ENCODE data around the gene WDR82.

Gene WDR82

DNA sequence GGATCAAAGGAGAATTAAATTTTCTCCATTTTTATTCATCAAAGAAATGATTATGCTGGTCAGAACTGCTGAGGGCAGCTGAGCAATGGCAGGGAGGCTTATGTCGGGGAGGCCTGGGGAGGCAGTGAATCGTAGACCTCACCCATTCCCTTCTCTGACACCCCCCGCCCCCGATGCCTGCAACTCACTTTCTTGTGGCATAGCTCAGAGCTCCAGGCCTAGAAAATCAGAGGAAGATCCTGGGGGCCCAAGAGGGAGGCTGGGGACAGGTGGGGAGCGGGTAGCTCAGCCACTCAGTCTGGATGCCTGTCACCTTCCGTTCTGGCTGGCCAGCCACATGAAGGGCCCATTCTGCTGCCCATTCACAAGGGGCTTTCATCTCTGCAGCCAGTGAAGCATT, 36.6 kb upstream of the WDR82 start:
- Histone ChIP-seq H3K4me3 (replicated peaks; ENCODE audit: insufficient read depth, low read length) (no peak overlapping the region), H3K27me3 (ENCODE audit: insufficient read depth, poor library complexity, severe bottlenecking) (no peaks in the 10 kb centered on the region), H3K27ac (replicated peaks) (no peak overlapping the region)
- no peak for DNase-seq (ENCODE audit: low read depth in 1 of 2, low spot score in 1 of 2)
- no peak for TF ChIP-seq POLR2AphosphoS5 (IDR thresholded peaks at IDR 0.05; ENCODE audit: low read depth)

DNA sequence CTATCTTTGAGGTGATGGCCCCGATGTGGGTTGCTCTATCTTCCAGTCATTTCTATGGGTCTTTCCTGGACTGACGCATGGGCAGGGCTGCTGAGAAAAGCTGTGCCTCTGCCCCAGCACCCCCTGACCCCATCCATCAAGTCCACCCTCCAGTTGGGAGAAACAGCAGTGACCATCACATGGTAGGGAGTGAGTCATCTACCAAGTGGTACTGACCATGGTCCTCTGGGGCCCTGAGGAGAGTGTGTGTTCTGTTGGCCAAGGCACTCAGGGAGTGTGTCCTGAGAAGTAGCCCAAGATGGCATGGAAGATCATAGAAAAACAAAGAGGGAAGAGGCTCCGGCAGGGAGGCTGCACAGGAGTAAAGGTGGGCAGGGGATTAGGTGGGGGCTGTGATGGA, 36.0 kb upstream of the WDR82 start:
- TF ChIP-seq POLR2AphosphoS5 (IDR thresholded peaks at IDR 0.05; ENCODE audit: low read depth) (no peak), SPI1 (IDR thresholded peaks at IDR 0.05; ENCODE audit: borderline replicate concordance, low read depth) (no peak), GABPA (IDR thresholded peaks at IDR 0.05; ENCODE audit: low read depth) (no peak)
- TF ChIP-seq, protein P1, sequence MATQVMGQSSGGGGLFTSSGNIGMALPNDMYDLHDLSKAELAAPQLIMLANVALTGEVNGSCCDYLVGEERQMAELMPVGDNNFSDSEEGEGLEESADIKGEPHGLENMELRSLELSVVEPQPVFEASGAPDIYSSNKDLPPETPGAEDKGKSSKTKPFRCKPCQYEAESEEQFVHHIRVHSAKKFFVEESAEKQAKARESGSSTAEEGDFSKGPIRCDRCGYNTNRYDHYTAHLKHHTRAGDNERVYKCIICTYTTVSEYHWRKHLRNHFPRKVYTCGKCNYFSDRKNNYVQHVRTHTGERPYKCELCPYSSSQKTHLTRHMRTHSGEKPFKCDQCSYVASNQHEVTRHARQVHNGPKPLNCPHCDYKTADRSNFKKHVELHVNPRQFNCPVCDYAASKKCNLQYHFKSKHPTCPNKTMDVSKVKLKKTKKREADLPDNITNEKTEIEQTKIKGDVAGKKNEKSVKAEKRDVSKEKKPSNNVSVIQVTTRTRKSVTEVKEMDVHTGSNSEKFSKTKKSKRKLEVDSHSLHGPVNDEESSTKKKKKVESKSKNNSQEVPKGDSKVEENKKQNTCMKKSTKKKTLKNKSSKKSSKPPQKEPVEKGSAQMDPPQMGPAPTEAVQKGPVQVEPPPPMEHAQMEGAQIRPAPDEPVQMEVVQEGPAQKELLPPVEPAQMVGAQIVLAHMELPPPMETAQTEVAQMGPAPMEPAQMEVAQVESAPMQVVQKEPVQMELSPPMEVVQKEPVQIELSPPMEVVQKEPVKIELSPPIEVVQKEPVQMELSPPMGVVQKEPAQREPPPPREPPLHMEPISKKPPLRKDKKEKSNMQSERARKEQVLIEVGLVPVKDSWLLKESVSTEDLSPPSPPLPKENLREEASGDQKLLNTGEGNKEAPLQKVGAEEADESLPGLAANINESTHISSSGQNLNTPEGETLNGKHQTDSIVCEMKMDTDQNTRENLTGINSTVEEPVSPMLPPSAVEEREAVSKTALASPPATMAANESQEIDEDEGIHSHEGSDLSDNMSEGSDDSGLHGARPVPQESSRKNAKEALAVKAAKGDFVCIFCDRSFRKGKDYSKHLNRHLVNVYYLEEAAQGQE (IDR thresholded peaks at IDR 0.05; ENCODE audit: insufficient replicate concordance, low read depth) = no peak
- TF ChIP-seq, protein P2, sequence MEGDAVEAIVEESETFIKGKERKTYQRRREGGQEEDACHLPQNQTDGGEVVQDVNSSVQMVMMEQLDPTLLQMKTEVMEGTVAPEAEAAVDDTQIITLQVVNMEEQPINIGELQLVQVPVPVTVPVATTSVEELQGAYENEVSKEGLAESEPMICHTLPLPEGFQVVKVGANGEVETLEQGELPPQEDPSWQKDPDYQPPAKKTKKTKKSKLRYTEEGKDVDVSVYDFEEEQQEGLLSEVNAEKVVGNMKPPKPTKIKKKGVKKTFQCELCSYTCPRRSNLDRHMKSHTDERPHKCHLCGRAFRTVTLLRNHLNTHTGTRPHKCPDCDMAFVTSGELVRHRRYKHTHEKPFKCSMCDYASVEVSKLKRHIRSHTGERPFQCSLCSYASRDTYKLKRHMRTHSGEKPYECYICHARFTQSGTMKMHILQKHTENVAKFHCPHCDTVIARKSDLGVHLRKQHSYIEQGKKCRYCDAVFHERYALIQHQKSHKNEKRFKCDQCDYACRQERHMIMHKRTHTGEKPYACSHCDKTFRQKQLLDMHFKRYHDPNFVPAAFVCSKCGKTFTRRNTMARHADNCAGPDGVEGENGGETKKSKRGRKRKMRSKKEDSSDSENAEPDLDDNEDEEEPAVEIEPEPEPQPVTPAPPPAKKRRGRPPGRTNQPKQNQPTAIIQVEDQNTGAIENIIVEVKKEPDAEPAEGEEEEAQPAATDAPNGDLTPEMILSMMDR (IDR thresholded peaks at IDR 0.05; ENCODE audit: insufficient read depth, low read length) = no peak
- Histone ChIP-seq H3K27ac (replicated peaks) (no peak overlapping the region), H3K4me3 (replicated peaks; ENCODE audit: insufficient read depth, low read length) (no peak overlapping the region), H3K27me3 (ENCODE audit: insufficient read depth, poor library complexity, severe bottlenecking) (no peaks in the 10 kb centered on the region)
- DNase-seq (ENCODE audit: low read depth in 1 of 2, low spot score in 1 of 2) = no peak

DNA sequence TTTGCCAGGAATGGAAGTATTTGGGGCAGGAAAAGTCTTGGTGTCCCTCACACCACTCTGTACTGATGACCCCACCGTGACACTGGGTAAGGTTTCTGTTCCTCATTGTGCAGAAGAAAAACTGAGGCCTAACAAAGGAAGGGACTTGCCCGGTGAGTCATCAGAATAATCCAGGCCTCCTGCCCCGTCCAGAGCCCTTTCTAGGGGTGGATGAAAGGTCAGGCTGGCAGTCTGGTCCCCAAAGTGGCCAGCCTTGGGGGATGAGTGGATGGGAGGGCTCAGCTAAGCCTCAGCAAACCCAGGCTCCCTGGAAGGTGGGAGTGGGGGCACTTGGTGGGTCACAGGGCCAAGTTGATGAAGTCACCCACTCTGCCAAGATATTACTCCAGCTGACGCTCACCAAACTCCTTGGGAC, 35.3 kb upstream of the WDR82 start:
- H3K27ac ChIP-seq (replicated peaks) = no peak overlapping the region
- peak in 1 of 2 experiments; percentile 56 for DNase-seq (ENCODE audit: low read depth in 1 of 2, low spot score in 1 of 2)

DNA sequence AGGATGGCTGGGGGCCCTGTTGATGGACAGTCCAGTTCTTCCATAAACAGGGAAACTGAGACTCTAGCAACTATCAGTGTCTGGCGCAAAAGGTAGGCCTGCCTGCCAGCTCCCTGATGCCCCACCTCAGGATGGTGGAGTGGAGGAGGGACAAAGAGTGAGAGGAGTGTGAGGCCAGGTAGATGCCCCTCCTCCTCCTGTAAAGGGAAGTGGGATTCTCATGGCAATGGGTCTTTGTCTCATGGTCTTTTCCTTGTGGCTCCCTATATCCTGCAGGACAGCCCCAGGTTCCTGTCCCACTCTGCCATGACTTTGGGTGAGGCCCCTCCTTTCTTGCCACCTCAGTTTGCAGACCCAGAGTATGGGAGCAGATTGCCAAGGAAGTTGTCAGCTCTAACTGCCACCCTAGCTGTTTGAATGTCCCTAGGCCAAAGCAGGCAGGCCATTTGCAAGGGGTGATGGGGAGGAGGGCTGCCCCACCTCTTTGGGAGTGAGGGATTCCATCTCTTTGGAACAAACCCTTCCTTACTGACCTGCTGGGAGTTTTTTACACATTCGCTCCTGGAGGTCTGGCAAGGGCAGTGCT, 34.8 kb upstream of the WDR82 start:
- H3K27me3 ChIP-seq (ENCODE audit: insufficient read depth, poor library complexity, severe bottlenecking) = no peaks in the 10 kb centered on the region
- TF ChIP-seq GABPA (IDR thresholded peaks at IDR 0.05; ENCODE audit: low read depth) = no peak
- TF ChIP-seq, protein P1 (IDR thresholded peaks at IDR 0.05; ENCODE audit: insufficient replicate concordance, low read depth) = no peak
- TF ChIP-seq, protein P2 (IDR thresholded peaks at IDR 0.05; ENCODE audit: insufficient read depth, low read length) = no peak
- no peak for TF ChIP-seq SPI1 (IDR thresholded peaks at IDR 0.05; ENCODE audit: borderline replicate concordance, low read depth)
- TF ChIP-seq POLR2AphosphoS5 (IDR thresholded peaks at IDR 0.05; ENCODE audit: low read depth) = no peak
- H3K27ac ChIP-seq (replicated peaks) = no peak overlapping the region
- H3K4me3 ChIP-seq (replicated peaks; ENCODE audit: insufficient read depth, low read length) = no peak overlapping the region
- no peak for DNase-seq (ENCODE audit: low read depth in 1 of 2, low spot score in 1 of 2)

More for the DNA sequence above, 35.3 kb upstream of the WDR82 start:
- TF ChIP-seq, protein P2 (IDR thresholded peaks at IDR 0.05; ENCODE audit: insufficient read depth, low read length) = no peak
- no peak for TF ChIP-seq POLR2AphosphoS5 (IDR thresholded peaks at IDR 0.05; ENCODE audit: low read depth)
- TF ChIP-seq, protein P1 (IDR thresholded peaks at IDR 0.05; ENCODE audit: insufficient replicate concordance, low read depth) = no peak
- TF ChIP-seq SPI1 (IDR thresholded peaks at IDR 0.05; ENCODE audit: borderline replicate concordance, low read depth) = no peak
- no peak for TF ChIP-seq GABPA (IDR thresholded peaks at IDR 0.05; ENCODE audit: low read depth)
- no peaks in the 10 kb centered on the region for H3K27me3 ChIP-seq (ENCODE audit: insufficient read depth, poor library complexity, severe bottlenecking)
- no peak overlapping the region for H3K4me3 ChIP-seq (replicated peaks; ENCODE audit: insufficient read depth, low read length)
